ENCODE measurements around the gene FBXO5. TPM values are rescaled to one million over a fixed set of nuclear protein-coding genes. Genes with fewer than 3 reads are reported as not detected.

Gene FBXO5
- total and polyA plus RNA-seq, 9 of the 15 experiments (the other 6 are each of a cell fraction or from before 2014, with no cell fraction given), result 17.8 to 89.3 (median 62.9) TPM

DNA sequence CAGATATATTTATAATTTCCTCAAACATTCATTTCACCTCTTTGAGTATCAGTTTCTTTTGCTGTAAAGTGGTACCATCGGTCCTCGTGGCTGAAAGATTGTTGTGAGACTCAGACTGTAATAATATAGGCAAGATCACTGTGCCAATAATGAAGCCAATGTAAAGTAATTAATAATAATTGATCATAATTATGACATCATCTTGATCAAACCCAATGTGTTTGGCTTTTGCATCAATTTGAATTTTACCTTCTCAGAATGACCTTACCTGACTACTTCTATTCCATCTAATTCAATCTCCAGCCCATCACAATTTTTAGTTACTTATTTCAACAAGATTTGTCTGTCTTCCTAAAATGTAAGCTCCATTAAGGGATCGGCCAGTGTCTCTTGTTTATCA lies 35.5 kb upstream of the FBXO5 start:
- no peaks in the 10 kb centered on the region for H3K9me3 ChIP-seq (replicated peaks; ENCODE audit: control insufficient read depth, insufficient read depth, low read depth, low read length)
- no peaks in the 10 kb centered on the region for H3K36me3 ChIP-seq (ENCODE audit: control insufficient read depth, insufficient read depth, low read length)
- no peaks in the 10 kb centered on the region for H4K20me1 ChIP-seq (replicated peaks; ENCODE audit: control insufficient read depth, insufficient read depth, low read length)
- no peaks in the 10 kb centered on the region for H3K9me1 ChIP-seq (ENCODE audit: control insufficient read depth, insufficient read depth, low read length)
- POLR2A ChIA-PET, result no interaction called here
- DNase-seq (ENCODE audit: extremely low read depth in 1 of 4, low spot score in 3 of 4) (no peak), FAIRE-seq (no peak), ATAC-seq (no peak)
- H3K79me2 ChIP-seq (ENCODE audit: control insufficient read depth, insufficient read depth, low read length), result no peaks in the 10 kb centered on the region
- H3K9ac ChIP-seq (ENCODE audit: insufficient read depth in 1 of 2, low read depth in 2 of 2, low read length in 2 of 2), result no peak overlapping the region
- in situ Hi-C loops (cut with MboI) (no loop called here), intact Hi-C loops (cut with micrococcal nuclease) (no loop called here)
- no peak overlapping the region for H3K4me3 ChIP-seq
- H3K4me1 ChIP-seq (replicated peaks in 1 of 2; ENCODE audit: control insufficient read depth in 2 of 2, insufficient read depth in 2 of 2, low read length in 2 of 2), result peaks cover 0 to 4% of the 10 kb centered on the region in 2 experiments; a peak in 1 of 5 replicates
- BruUV-seq (replicated peaks), result no TSS peak
- H2AFZ ChIP-seq (ENCODE audit: low read depth, low read length), result no peak overlapping the region
- CTCF ChIA-PET (ENCODE audit: low intra/inter-chr PET ratio), result no interaction called here
- no peak overlapping the region for H3K27ac ChIP-seq (ENCODE audit: extremely low read depth, low read depth, low read length)
- TF ChIP-seq, protein P1, sequence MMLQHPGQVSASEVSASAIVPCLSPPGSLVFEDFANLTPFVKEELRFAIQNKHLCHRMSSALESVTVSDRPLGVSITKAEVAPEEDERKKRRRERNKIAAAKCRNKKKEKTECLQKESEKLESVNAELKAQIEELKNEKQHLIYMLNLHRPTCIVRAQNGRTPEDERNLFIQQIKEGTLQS (IDR thresholded peaks at IDR 0.05), result 0 out of 2 replicates have a peak, but pooled peaks have one; percentile 13
- TF ChIP-seq, protein P1 (CRISPR knock-in tag; conservative IDR thresholded peaks at IDR 0.05), result no peak
- TF ChIP-seq SMAD2 (IDR thresholded peaks at IDR 0.05; ENCODE audit: low read depth, low read length) (no peak), CBX8 (IDR thresholded peaks at IDR 0.05; ENCODE audit: borderline replicate concordance, extremely low read depth, low read depth, low read length, poor library complexity, severe bottlenecking) (no peak), YY1 (IDR thresholded peaks at IDR 0.05; ENCODE audit: borderline replicate concordance in 1 of 3, control insufficient read depth in 1 of 3, extremely low read depth in 1 of 3, insufficient read depth in 3 of 3, insufficient read length in 1 of 3, insufficient replicate concordance in 2 of 3, low read depth in 1 of 3, low read length in 2 of 3) (no peak)
- H3K4me2 ChIP-seq (ENCODE audit: insufficient read depth, low read length), result no peak overlapping the region
- WGBS (ENCODE audit: insufficient coverage, low coverage, missing lambda C conversion rate), result 10% methylated on average over 3 of the region's 3 CpGs
- peaks cover 0 to 7% of the 10 kb centered on the region in 2 experiments; a peak in 2 of 5 replicates for H3K27me3 ChIP-seq (ENCODE audit: control insufficient read depth in 2 of 2, insufficient read depth in 2 of 2, low read length in 2 of 2)
